Aorta (tissue), 5 donors: ENCODE results near the gene WHRN. TPM values are rescaled to one million over a fixed set of nuclear protein-coding genes. Genes with fewer than 3 reads are reported as not detected.

Experiments
- ATAC-seq: fragments of 200-7000 bp; cut with Tn5 transposase; one replicate; pipeline ENCODE4 v1.9.1; 2022; ENCODE audit warnings: moderate library complexity; ENCODE audit not compliant: low FRiP score
- DNase-seq, 2 donors: peaks; one replicate each; pipeline ENCODE4 v3.0.0-alpha.2; 2020
- H3K27ac ChIP-seq, 2 donors: one replicate each; pipeline ENCODE4 v1.5.1; 2013; ENCODE audit warnings: low read length in 2 of 2, mild to moderate bottlenecking in 2 of 2, moderate library complexity in 2 of 2, control low read depth in 1 of 2, inconsistent platforms in 1 of 2, low read depth in 1 of 2
- H3K27me3 ChIP-seq, 2 donors: one replicate each; pipeline ENCODE4 v1.6.1; 2013; ENCODE audit warnings: control low read depth in 1 of 2, low read length in 1 of 2, mild to moderate bottlenecking in 1 of 2, moderate library complexity in 1 of 2; ENCODE audit not compliant: insufficient read depth in 2 of 2, control insufficient read depth in 1 of 2
- H3K36me3 ChIP-seq, 2 donors: one replicate each; pipeline ENCODE4 v1.6.1; 2013; ENCODE audit warnings: control low read depth in 1 of 2, low read length in 1 of 2, mild to moderate bottlenecking in 1 of 2; ENCODE audit not compliant: insufficient read depth in 2 of 2, control insufficient read depth in 1 of 2
- H3K4me1 ChIP-seq, 2 donors: one replicate each; pipeline ENCODE4 v1.6.1; 2013; ENCODE audit warnings: low read length in 2 of 2, control low read depth in 1 of 2, mild to moderate bottlenecking in 1 of 2, moderate library complexity in 1 of 2; ENCODE audit not compliant: insufficient read depth in 2 of 2, control insufficient read depth in 1 of 2
- H3K4me3 ChIP-seq, 2 donors: one replicate each; pipeline ENCODE4 v1.5.1; 2013; ENCODE audit warnings: low read length in 2 of 2, control low read depth in 1 of 2, mild to moderate bottlenecking in 1 of 2
- H3K9me3 ChIP-seq: one replicate; pipeline ENCODE4 v1.6.1; 2013; ENCODE audit warnings: mild to moderate bottlenecking, low read length; ENCODE audit not compliant: control insufficient read depth
- WGBS, 2 donors: extraction: QIAGEN DNeasy Blood & Tissue Kit; methylation state at CpG; one replicate each; pipeline ENCODE4 v1.1.7; 2013; 5-methylcytosine and 5-hydroxymethylcytosine counted together
- intact Hi-C, 2 donors: fragments of 100-400 bp; cut with DNase I; formaldehyde crosslinking; loops; one replicate each; pipeline versions ENCODE4 v1.14.2 to v1.15.0; 2022
- polyA plus RNA-seq, 2 donors: library from polyadenylated mRNA; stranded (reverse); fragments of 200-250 nt; gene quantifications; one replicate each; pipeline ENCODE4 v1.2.3, GENCODE V29; 2013
- total RNA-seq, 2 donors: library from RNA; stranded (reverse); fragmentation: NEBNext Ultra II Directional; extraction: Animal tissue kit (Norgen Biotek cat#: 25700); gene quantifications; one replicate each; pipeline ENCODE4 v1.2.1, GENCODE V29; 2021
- donor health status: healthy with polysubstance abuse.
- donor health status: Bipolar disorder and iron deficiency.
- donor health status: DM: no; HTN: no; CAD: no.
- donor health status: DM: no; HTN: no; CAD: no.
- donor health status: DM: yes; HTN: yes; CAD: no.

WHRN gene
- total and polyA plus RNA-seq, 4 donors = 1.5 to 4.0 (median 3.6) TPM

GRCh38 chr9:114387680-114388356 is 117.5 kb downstream of the WHRN start, which contains the start of gene AKNA:
TSS of gene AKNA (minus strand) at chr9:114387982. CDS start at chr9:114381333, 6,649 bp downstream.
- Histone ChIP-seq H3K4me1 (no peaks in the 10 kb centered on the region), H3K36me3 (no peaks in the 10 kb centered on the region), H3K9me3 (no peaks in the 10 kb centered on the region), H3K27me3 (no peaks in the 10 kb centered on the region), H3K27ac (peak within 1 kb of the TSS; percentile 20 to 83), H3K4me3 (peak within 1 kb of the TSS; percentile 11 to 31)
- DNase-seq (peak; percentile 92), ATAC-seq (peak; percentile 79)
- intact Hi-C loops = loop anchor here in 1 of 2 donors (5.0 kb wide), 1 partner anchor 41 kb away; no protein-coding TSS in a partner anchor
- 0 to 1% methylated on average over 25 of the region's 25 CpGs for WGBS, 2 donors

- intact Hi-C loops = loop anchor here in 1 of 2 donors (5.0 kb wide), 1 partner anchor 40 kb away; no protein-coding TSS in a partner anchor
- Histone ChIP-seq H3K9me3 (no peaks in the 10 kb centered on the region), H3K4me3 (peak overlapping the region; percentile 11 to 31), H3K4me1 (no peaks in the 10 kb centered on the region), H3K36me3 (no peaks in the 10 kb centered on the region), H3K27me3 (no peaks in the 10 kb centered on the region), H3K27ac (peak overlapping the region; percentile 20 to 83)
- WGBS, 2 donors = 1% methylated on average over 18 of the region's 18 CpGs
- peak; percentile 78 to 83 for DNase-seq
- ATAC-seq = peak; percentile 37
These were observed 118.2 kb downstream of the WHRN start for GRCh38 chr9:114386886-114387679.

GRCh38 chr9:114386361-114386885 is 118.8 kb downstream of the WHRN start:
- no peaks in the 10 kb centered on the region for H3K27me3 ChIP-seq
- DNase-seq (no peak), ATAC-seq (no peak)
- H3K9me3 ChIP-seq = no peaks in the 10 kb centered on the region
- H3K36me3 ChIP-seq = no peaks in the 10 kb centered on the region
- H3K27ac ChIP-seq = peak overlapping the region; percentile 48 to 83
- WGBS, 2 donors = 2% methylated on average over 9 to 10 of the region's 10 CpGs
- H3K4me3 ChIP-seq = peak overlapping the region; percentile 11 to 31
- no peaks in the 10 kb centered on the region for H3K4me1 ChIP-seq
- intact Hi-C loops = loop anchor here in 1 of 2 donors (5.0 kb wide), 1 partner anchor 39 kb away; no protein-coding TSS in a partner anchor

GRCh38 chr9:114385397-114386181 is 119.7 kb downstream of the WHRN start:
- 17% methylated on average over 11 of the region's 11 CpGs for WGBS, 2 donors
- no peak overlapping the region for H3K4me3 ChIP-seq
- DNase-seq = peak; percentile 90 to 91
- intact Hi-C loops = loop anchor here in 1 of 2 donors (5.0 kb wide), 1 partner anchor 38 kb away; no protein-coding TSS in a partner anchor
- H3K27me3 ChIP-seq = no peaks in the 10 kb centered on the region
- peak overlapping the region; percentile 48 to 81 for H3K27ac ChIP-seq
- H3K4me1 ChIP-seq = no peaks in the 10 kb centered on the region
- H3K36me3 ChIP-seq = no peaks in the 10 kb centered on the region
- H3K9me3 ChIP-seq = no peaks in the 10 kb centered on the region
- ATAC-seq = peak; percentile 60

- intact Hi-C loops = loop anchor here in 1 of 2 donors (5.0 kb wide), 1 partner anchor 38 kb away; no protein-coding TSS in a partner anchor
- H3K4me1 ChIP-seq = no peaks in the 10 kb centered on the region
- no peak overlapping the region for H3K4me3 ChIP-seq
- H3K9me3 ChIP-seq = no peaks in the 10 kb centered on the region
- no peaks in the 10 kb centered on the region for H3K36me3 ChIP-seq
- 53 to 57% methylated on average over 7 of the region's 7 CpGs for WGBS, 2 donors
- DNase-seq = no peak
- H3K27me3 ChIP-seq = no peaks in the 10 kb centered on the region
- peak overlapping the region in 1 of 2 donors; percentile 65 for H3K27ac ChIP-seq
- ATAC-seq = no peak
These were observed 120.4 kb downstream of the WHRN start for GRCh38 chr9:114384836-114385396.

GRCh38 chr9:114384341-114384740 is 120.9 kb downstream of the WHRN start:
- Histone ChIP-seq H3K27ac (no peak overlapping the region), H3K4me1 (no peaks in the 10 kb centered on the region), H3K9me3 (no peaks in the 10 kb centered on the region), H3K4me3 (no peak overlapping the region), H3K27me3 (no peaks in the 10 kb centered on the region), H3K36me3 (no peaks in the 10 kb centered on the region)
- DNase-seq (no peak), ATAC-seq (no peak)
- intact Hi-C loops = no loop called here
- WGBS, 2 donors = 14 to 16% methylated on average over 1 of the region's 1 CpG

GRCh38 chr9:114383521-114384231 is 121.6 kb downstream of the WHRN start:
- Histone ChIP-seq H3K36me3 (no peaks in the 10 kb centered on the region), H3K9me3 (no peaks in the 10 kb centered on the region), H3K4me3 (no peak overlapping the region), H3K27me3 (no peaks in the 10 kb centered on the region), H3K27ac (peak overlapping the region; percentile 71 to 84), H3K4me1 (no peaks in the 10 kb centered on the region)
- 24 to 25% methylated on average over 7 to 8 of the region's 8 CpGs for WGBS, 2 donors
- ATAC-seq (peak; percentile 55), DNase-seq (no peak)
- intact Hi-C loops = no loop called here
